GM18507 (cell line): ENCODE results near the gene LAMTOR1.

Experiments used
- DNase-seq: peaks from one replicate; pipeline ENCODE4 v3.0.0; 2011; ENCODE audit warnings: low read depth; ENCODE audit not compliant: insufficient read length; ENCODE audit errors: extremely low spot score
- FAIRE-seq: peaks from 2 replicates; lab custom pipeline; 2011; peaks lifted over from hg19 to GRCh38; lab: Jason Lieb, UNC

The LAMTOR1 gene

DNA sequence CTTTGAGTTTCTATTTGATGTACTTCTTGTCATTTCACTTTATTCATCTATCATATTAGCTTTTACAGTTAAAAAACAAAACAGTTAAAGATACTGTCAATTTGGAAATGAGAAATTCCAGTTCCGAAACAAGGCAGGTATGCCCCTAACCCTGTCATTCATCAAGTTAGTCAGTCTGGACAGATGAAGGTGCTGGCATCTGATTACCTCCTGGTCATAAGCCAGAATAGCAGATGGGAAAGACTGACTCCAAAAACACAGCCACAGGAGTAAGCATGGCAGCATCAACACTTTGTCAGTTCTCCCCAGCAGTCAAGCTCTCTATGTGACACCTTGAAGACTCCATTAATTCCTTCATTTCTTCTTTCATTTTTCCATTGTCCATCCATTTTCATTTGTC lies 18.1 kb downstream of the LAMTOR1 start:
- FAIRE-seq (no peak), DNase-seq (no peak)

DNA sequence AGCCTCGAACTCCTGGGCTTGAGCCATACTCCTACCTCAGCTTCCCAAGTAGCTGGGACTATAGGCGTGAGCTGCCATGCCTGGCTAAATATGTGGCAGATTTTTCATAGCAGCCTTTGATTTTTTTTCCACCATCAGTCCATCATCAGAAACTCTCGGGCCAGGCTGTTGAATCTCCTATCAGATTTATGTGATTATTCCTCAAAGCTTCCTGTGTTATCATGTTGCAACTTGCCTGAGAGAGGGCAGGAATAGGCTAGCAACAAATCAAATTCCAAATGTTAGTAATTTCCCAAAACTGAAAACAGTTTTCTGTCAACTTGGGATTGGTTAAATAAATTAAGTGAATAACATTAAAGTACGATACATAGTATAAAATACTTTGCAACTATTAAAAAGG lies 19.0 kb downstream of the LAMTOR1 start:
- DNase-seq (no peak), FAIRE-seq (no peak)

DNA sequence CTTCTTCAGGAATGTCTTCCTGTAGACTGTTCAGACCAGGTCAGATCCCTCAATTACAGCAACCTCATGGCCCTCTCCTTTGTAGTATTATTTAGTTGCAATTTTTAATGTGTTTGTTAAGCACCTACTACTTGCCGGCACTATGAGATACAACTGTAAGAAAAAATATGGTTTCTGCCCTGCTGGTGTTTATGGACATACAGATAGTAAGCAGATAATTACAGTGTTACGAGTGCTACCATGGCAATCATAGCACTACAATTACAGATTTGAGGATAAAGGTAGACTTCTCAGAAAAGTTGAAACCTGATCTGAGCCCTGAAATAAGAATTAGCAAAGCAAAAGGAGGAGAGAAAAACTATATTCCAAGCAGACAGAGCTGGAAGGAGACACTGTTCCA lies 19.7 kb downstream of the LAMTOR1 start:
- no peak for DNase-seq
- FAIRE-seq: no peak

DNA sequence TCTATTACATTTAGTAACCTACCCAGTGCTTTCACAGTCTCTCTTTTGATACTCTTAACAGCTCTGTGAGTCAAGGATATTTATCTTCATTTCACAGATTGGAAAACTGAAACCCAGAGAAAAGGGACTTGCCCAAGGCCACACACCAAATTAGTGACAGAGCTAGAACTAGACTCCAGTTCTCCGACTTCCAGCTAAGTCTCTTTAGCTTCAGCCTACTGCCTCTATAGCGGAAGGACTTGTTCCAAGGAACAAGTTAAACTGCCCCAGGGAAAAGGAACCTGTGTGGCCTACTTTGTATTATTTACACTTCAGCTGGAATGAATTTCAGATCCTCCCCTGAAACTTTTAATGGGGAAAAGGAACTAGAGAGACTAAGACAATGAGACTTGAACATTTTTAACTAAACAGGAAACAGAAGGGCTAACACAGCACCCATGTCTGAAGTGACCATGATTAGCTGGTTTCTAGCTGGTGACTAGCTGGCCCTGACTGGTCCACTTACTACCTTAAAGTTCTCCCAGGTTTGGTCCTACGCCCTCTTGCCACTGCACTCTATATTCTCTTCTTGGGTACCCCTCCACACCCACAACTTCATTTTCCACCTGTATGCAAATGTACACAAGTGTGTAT lies 21.2 kb downstream of the LAMTOR1 start:
- FAIRE-seq (no peak), DNase-seq (no peak)

DNA sequence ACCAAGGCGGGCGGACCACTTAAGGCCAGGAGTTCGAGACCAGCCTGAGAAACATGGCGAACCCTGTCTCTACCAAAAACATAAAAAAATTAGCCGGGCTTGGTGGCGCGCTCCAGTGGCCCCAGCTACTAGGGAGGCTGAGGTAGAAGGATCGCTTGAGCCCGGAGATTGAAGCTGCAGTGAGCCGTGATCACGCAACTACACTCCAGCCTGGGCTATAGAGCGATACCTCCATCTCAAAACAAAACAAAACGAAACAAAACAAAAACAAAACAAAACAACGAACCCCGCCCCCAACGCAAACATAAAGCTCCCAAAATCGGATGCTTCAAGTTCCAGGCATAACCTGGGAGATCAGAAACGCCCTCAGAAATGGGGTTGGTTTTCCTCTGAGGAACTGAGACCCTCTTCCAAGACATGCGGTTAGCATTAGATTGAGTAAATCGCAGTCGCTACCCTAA lies 21.9 kb downstream of the LAMTOR1 start:
- FAIRE-seq: no peak
- DNase-seq: no peak

DNA sequence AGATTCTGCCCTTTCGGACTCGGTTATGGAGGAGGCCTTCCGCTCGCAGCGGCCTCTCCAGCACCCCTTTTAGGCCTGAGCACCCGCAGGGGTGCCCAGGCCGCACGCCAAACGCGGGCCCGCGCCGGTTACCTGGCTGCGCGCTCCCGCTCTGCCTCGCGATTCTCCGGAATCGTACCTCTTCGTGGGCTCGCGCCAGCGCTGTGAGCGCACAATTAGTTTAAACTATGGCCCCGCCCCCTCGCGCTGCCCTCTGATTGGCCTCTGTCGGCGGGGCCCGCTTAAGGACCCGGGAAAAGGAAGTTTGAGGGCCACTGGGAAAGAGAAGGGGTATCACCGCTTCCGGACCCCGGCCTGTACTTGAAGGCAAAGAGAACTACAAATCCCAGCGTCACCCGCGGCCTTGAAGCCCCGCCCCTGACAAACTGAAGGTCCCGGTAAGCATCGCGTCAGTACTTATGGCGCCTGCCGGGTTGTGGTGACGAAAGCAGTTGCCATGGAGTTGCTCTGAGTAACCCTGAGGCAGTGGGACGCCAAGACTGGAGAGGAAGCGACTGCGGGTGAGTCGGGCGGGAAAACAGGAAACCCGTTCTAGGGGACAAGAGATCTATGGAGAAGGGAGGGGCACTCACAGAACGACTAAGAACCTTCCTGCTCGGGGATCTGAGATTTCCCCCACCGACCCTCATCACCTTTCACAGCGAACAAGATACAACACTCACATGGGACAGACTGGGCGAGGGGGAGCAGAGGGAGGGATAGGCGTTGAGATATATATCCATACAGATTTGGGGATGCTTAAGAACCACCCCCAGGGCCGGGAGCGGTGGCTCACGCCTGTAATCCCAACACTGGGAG lies 22.5 kb downstream of the LAMTOR1 start, which contains the start of the genes LRRC51 and NUMA1:
Gene LRRC51 (plus strand): TSS at position 525 of the 858 bp plus-strand sequence. CDS start 8,234 bp downstream, outside the sequence.
Gene NUMA1 (minus strand): TSS at position 217 of the 858 bp plus-strand sequence. CDS start 44,599 bp downstream, outside the sequence.
- FAIRE-seq: peak; percentile 98
- DNase-seq: peak; percentile 79

DNA sequence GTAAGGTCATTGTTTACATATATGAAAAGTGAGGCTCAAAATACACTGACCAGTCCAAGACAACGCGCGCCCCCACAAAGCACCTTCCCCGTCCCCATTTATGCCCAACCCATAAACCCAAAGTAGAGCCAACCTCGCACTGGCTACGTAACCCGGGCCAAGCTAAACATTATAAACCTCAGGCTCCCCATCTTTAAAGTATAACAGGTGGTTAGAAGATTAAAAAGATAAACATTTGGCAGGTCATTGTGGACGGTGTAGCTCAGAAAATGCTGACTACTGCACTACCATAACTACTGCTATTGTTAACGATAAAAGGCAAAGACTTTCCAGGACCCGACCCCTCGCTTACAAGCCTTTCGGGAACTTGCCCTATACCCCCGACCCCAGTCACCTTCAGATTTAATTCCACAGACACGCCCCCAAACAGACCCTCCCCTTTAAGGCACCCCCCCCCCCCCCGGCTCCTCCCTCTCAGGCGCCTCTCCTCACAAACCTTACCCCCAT lies 23.2 kb downstream of the LAMTOR1 start:
- no peak for DNase-seq
- FAIRE-seq: no peak

DNA sequence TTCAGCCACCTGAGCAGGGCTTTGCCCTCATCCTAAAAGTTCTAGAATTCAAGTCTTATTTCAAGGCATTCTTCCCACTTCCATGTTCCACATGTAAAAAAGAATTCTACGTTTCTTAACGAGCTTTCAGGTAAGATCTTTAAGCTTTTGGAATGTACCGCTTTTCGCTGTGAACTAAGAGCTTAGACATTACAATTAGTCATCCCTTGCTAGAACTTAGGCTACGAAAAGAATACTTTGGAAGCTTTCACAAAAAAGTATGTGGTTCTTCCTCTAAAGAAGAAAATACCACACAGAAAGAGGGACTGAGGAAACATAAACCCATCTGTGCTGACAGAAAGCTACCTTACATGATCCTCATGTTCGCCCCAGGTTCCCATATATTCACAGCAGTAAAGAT lies 24.6 kb downstream of the LAMTOR1 start:
- FAIRE-seq (no peak), DNase-seq (no peak)

DNA sequence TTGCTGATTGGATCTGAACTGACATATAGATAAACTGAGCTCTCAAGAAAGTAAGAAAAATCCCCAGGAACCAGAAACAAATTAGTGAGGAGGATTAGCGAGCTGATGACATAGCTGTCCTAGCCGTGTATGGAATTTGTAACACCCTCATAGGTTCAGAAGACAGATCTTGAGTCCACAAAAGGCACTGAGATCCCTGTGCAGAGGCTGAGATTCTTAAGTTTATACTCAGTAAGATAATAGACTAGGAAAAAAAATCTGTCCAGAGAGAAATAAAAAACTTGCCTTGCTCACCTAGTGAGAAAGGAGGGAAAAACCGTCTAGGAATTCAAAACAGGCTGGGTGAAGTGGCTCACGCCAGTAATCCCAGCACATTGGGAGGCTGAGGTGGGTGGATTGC lies 27.3 kb downstream of the LAMTOR1 start:
- DNase-seq: no peak
- no peak for FAIRE-seq

DNA sequence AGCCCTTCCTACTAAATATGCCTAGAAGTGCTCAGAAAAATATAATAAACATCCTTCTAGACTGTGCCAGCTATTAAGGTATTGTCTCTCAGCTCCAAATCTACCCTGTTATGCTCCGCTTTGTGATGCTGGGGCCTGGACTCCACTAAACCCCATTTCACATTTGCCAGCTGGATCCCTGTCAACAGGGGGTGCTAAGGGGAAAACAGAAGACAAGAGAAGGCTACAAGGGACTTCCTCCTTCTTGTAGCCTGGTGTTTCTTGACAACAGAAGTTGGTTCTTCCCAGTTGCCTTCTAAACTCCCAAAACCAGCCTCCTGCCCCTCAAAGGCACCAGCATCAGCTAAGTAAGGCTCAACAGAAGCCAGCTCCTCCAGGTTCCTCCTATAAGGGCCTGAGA lies 28.0 kb downstream of the LAMTOR1 start:
- DNase-seq: no peak
- peak; percentile 15 for FAIRE-seq

DNA sequence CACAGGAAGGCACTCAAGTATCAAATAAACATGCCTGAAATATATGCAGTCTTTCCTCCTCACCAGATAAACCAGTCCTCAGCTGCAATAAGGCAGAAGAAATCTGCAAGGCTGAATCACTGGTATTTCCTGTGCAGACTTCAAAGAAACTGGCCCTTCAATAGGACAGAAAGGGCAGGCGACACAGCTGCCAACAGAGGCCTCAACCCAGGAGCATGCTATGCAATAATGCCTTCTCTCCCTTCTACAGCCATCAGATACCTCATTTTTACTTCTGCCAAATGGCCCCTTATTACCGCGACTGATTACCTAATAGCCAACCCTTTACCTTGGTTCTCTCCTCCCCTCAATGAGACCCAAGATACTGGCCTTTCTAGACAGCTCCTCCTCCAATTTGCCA lies 30.7 kb downstream of the LAMTOR1 start:
- DNase-seq (no peak), FAIRE-seq (no peak)

DNA sequence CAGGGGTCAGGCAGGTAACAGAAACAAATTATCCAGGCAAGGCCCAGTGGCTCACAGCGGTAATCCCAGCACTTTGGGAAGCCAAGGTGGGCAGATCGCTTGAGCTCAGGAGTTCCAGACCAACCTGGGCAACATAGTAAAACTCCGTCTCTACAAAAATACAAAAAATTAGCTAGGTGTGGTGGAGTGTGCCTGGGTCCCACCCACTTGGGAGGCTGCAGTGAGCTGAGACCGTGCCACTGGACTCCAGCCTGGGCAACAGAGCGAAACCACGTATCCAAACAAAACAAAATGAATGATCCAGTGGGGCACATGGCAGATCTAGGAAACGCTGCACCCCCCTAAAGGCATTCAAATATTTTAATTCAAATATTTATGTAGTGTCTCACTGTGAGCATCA lies 32.6 kb downstream of the LAMTOR1 start:
- no peak for FAIRE-seq
- DNase-seq: no peak

DNA sequence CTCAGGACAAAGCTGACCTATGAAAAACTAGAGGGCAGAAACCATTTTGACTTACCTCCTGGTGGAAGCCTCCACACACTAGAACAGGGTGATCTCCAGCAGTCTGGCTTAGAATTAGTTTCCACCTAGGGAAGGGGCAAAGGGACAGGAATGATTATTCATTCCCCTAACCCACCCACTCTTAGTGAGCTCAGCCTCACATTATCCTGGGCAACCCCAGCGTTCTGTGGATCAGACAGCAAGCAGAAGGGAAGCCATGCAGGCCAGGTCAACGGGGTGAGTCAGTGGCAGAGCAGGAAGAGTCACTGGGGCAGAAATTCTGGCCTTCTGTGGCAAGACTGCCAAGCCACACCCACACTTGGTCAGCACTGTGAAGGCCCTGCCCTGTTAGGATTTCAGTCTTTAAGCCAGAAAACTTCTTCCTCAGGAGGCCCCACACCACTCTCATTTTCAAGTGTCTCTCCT lies 33.3 kb downstream of the LAMTOR1 start:
- peak; percentile 88 for FAIRE-seq

DNA sequence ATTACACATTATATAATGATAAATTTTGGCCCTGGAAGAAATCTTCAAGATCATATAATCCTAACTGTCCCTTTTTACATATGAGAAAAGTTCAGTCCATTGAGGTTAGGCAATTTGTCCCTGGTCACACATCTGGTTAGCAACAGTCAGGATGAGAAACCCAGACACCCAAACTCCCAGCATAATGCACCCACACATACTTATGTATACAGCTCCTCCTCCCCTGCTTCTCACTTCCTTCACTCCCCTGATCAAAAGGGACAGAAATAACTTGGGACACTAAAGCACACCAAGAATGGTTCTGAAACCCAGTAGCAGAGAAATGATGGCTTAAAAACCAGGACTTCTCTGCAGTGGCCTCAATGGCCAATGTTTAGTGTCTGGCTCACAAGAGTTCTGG lies 33.9 kb downstream of the LAMTOR1 start:
- DNase-seq (no peak), FAIRE-seq (peak; percentile 35)

More for the DNA sequence above, 33.3 kb downstream of the LAMTOR1 start:
- DNase-seq: no peak

DNA sequence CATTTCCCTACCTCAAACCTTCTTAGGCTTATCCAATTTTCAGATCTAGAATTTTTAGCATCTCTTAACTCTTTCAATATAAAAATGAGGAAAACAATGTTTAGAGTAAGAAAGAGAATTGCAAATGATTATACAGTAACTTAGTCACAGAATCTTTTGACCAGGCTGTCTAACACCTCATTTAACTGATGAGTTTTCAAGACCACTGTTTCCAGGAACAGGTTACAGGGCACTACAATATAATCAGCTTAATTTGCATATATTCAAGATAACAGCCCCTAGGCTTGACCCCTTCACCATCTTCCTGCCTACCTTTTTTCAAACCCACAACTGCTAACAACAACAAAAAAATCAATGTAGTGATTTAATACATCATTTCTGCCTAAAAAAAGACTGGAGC lies 35.4 kb downstream of the LAMTOR1 start:
- DNase-seq (no peak), FAIRE-seq (no peak)

DNA sequence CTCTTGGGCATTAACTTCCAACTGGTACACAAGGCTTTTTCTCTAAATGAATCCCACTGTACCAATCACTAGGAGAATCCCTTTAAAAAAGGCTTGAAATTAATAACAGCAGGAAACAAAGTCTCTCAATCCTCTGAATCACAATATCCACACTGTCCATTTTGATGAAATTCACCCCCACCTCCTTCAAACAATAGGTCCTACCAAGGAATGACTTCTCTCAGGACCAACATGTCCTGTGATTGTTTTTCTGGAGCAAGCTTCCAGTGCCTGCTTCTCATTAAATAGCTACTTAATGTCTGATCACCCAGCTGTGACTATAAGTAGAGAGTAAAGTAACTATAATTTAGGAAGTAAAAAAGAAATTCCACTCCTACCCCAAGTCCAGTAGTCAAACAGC lies 35.8 kb downstream of the LAMTOR1 start:
- FAIRE-seq (no peak), DNase-seq (no peak)

DNA sequence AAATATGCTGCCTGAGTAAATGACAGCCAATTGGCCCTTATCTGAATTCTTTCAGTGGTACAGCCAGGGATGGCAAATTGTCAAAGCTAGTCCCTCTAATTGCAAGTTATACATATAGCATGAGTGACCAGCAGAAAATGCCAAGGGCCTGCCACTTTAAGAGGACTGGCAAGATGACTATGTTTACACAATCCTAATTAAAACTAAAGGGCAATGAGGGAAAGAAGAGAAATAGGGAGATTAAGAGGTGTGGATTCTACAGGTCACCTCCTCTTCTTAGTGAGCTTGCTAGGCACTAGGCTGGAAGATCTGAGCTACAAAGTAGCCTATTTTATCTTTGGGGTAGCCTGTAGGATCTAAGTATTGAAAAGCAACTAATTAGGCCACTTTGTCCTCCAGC lies 36.2 kb downstream of the LAMTOR1 start:
- no peak for FAIRE-seq
- DNase-seq: no peak

DNA sequence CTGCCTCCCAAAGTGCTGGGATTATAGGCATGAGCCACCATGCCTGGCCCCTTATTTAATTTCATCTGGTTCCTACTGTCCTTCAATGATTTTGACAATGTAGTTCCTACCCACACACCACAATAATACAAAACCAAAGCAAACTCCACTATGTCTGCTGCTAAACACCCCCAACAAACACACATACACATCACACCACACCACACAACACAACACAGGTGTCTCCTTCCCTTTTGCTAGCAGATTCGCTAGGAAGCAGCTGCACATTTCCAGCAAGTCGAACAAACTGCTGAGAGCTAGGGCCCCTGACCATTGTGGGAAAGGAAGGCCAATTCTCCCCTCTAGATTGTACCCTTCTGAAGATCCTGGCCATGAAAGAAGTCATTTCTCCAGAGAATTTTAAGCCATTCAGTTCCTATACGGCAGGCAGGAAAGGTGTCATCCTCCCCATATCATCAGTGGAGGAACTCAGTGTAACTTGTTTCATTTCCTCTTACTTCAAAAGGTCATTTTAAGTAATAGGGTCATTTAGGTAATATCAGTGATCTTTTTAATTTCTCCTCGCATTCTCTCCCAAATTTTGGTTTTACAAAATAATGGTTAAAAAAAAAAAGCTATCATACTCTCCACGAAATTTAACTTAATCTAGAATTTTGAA lies 41.2 kb downstream of the LAMTOR1 start:
- FAIRE-seq (no peak), DNase-seq (no peak)

DNA sequence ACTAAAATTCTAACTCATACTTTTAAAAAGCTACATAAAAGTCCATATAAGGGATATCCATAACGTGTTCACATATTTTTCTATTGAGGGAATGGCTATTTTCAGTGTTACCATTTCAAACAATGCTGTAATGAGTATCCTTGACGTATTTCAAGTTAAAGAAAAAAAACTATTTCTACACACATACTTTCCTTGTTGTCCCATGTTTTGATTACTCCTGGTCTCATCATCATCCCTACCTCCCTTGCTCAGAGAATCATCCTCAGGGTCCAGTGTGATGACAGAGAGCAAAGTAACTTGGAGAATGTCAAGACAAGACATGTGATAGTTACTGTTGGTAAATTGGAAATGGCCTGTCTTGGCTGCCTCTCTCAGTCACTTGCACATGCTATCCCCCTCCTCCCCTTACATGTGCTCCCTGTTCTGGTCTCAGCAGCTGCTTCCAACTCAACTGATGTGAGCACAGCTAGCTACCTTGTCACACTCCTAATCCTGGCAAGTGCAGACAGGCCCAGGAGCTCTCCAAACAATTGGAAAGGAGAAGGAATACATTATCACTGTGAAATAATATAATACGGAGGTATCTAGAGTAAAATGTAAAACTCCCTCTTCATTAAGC lies 44.6 kb downstream of the LAMTOR1 start:
- FAIRE-seq (no peak), DNase-seq (no peak)
